ENCODE results near the gene PAAF1. TPM values are rescaled to one million over a fixed set of nuclear protein-coding genes. Genes with fewer than 3 reads are reported as not detected.

PAAF1 gene
- total and polyA plus RNA-seq, 3 donors from 2014 or later, result 44.0 to 65.5 (median 47.6) TPM

GRCh38 chr11:73974604-73975478, 98.0 kb downstream of the PAAF1 start:
- H3K4me3 ChIP-seq, result no peak overlapping the region
- intact Hi-C loops (cut with DNase I; ENCODE audit: low total_unique reads), result no loop called here
- WGBS, 2 donors, result 86 to 88% methylated on average over 13 of the region's 13 CpGs
- no peak for DNase-seq
- no peak overlapping the region for H3K27ac ChIP-seq
- no peaks in the 10 kb centered on the region for H3K36me3 ChIP-seq (ENCODE audit: low read depth, missing control alignments)
- no peaks in the 10 kb centered on the region for H3K4me1 ChIP-seq
- no peaks in the 10 kb centered on the region for H3K27me3 ChIP-seq
- no peaks in the 10 kb centered on the region for H3K9me3 ChIP-seq
- TF ChIP-seq POLR2A (IDR thresholded peaks at IDR 0.05), result no peak
- TF ChIP-seq CTCF (IDR thresholded peaks at IDR 0.05), result no peak

DNA sequence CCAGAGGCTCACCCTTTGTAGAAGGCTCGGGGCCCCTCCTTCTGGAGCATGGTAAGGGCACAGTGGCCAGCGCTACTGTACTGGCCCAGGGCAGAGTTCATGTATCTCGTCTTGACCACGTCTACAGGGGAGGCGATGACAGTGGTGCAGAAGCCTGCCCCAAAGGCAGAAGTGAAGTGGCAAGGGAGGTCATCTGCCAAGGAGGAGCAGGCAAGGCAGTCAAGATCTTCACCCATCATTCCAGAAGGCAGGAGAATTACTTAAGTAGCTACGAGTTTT, 98.6 kb downstream of the PAAF1 start:
- no peak for TF ChIP-seq CTCF (IDR thresholded peaks at IDR 0.05)
- no peak for TF ChIP-seq POLR2A (IDR thresholded peaks at IDR 0.05)
- intact Hi-C loops (cut with DNase I; ENCODE audit: low total_unique reads), result no loop called here

DNA sequence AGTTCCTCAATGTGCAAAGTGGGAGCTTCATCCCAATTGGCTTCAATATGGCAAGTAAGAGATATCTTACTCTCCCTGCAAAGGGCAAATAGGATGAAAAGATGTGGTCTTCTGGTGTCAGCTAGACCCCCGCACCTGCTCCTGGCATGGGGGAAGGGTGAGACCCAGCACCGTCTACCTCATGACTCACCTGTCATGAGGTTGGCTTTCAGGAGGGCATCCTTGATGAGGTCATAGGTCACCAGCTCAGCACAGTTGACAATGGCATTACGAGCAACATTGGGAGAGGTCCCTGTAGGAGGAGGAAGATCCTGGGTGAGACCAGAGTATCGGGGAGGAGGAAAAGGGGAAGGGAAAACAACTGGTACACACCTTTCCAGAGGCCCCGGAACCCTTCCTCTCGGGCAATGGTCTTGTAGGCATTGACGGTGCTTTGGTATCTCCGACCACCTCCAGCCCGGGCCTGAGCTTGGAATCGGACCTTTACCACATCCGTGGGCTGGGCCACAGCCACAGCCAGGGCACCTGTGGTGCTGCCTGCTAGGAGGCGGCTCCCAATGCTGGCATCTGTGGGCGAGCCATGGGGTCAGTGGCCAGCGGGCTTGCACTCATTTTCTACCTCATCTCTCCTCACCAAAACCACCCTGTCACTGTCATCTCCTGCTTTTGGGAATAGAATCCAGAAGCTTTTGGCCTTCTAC, 99.8 kb downstream of the PAAF1 start:
- no peaks in the 10 kb centered on the region for H3K27me3 ChIP-seq
- H3K9me3 ChIP-seq, result no peaks in the 10 kb centered on the region
- DNase-seq, result no peak
- no peak overlapping the region for H3K27ac ChIP-seq
- WGBS, 2 donors, result 94 to 95% methylated on average over 14 of the region's 14 CpGs
- no peaks in the 10 kb centered on the region for H3K36me3 ChIP-seq (ENCODE audit: low read depth, missing control alignments)
- H3K4me3 ChIP-seq, result no peak overlapping the region
- no peaks in the 10 kb centered on the region for H3K4me1 ChIP-seq
- intact Hi-C loops (cut with DNase I; ENCODE audit: low total_unique reads), result no loop called here
- TF ChIP-seq CTCF (IDR thresholded peaks at IDR 0.05) (no peak), POLR2A (IDR thresholded peaks at IDR 0.05) (no peak)

More for the DNA sequence above, 98.6 kb downstream of the PAAF1 start:
- Histone ChIP-seq H3K4me1 (no peaks in the 10 kb centered on the region), H3K4me3 (no peak overlapping the region), H3K27ac (no peak overlapping the region), H3K9me3 (no peaks in the 10 kb centered on the region), H3K36me3 (ENCODE audit: low read depth, missing control alignments) (no peaks in the 10 kb centered on the region), H3K27me3 (no peaks in the 10 kb centered on the region)
- DNase-seq, result no peak
- WGBS, 2 donors, result 83 to 91% methylated on average over 2 to 6 of the region's 6 CpGs

- Histone ChIP-seq H3K4me3 (no peak overlapping the region), H3K27me3 (no peaks in the 10 kb centered on the region), H3K9me3 (no peaks in the 10 kb centered on the region), H3K4me1 (no peaks in the 10 kb centered on the region), H3K27ac (no peak overlapping the region), H3K36me3 (ENCODE audit: low read depth, missing control alignments) (no peaks in the 10 kb centered on the region)
- TF ChIP-seq POLR2A (IDR thresholded peaks at IDR 0.05), result no peak
- no peak for TF ChIP-seq CTCF (IDR thresholded peaks at IDR 0.05)
- DNase-seq, result no peak
- 95 to 96% methylated on average over 13 to 18 of the region's 18 CpGs for WGBS, 2 donors
- intact Hi-C loops (cut with DNase I; ENCODE audit: low total_unique reads), result no loop called here
Observed at GRCh38 chr11:73977856-73978519, 101.2 kb downstream of the PAAF1 start.

Data from testis (tissue), 3 donors.